Effector memory CD8-positive, alpha-beta T cell (primary cell): ENCODE results near the gene AMER3.

ENCODE experiments used
- ATAC-seq: fragments of 150-1000 bp; cut with Tn5 transposase; replicated peaks from 2 replicates; pipeline ENCODE4 v1.10.0; 2021; ENCODE audit warnings: mild to moderate bottlenecking, moderate library complexity
- DNase-seq, 3 experiments: peaks; one replicate each; pipeline ENCODE4 v3.0.0; 2021
- H3K27ac Mint-ChIP-seq, 2 donors: one replicate each; pipeline ENCODE4 v1.8.0; 2022; ENCODE audit warnings: mild to moderate bottlenecking in 2 of 2, mixed read lengths in 2 of 2, moderate library complexity in 2 of 2
- H3K27me3 Mint-ChIP-seq, 2 donors: one replicate each; pipeline ENCODE4 v1.8.0; 2022; ENCODE audit warnings: mixed read lengths in 2 of 2
- H3K36me3 Mint-ChIP-seq: one replicate; pipeline ENCODE4 v1.8.0; 2022; ENCODE audit warnings: mild to moderate bottlenecking, moderate library complexity, mixed read lengths; ENCODE audit not compliant: insufficient read depth
- H3K4me1 Mint-ChIP-seq, 2 donors: one replicate each; pipeline ENCODE4 v1.8.0; 2022; ENCODE audit warnings: low read depth in 2 of 2, mixed read lengths in 2 of 2
- H3K4me3 Mint-ChIP-seq, 2 donors: one replicate each; pipeline ENCODE4 v1.8.0; 2022; ENCODE audit warnings: mild to moderate bottlenecking in 2 of 2, mixed read lengths in 2 of 2, moderate library complexity in 2 of 2
- H3K9me3 Mint-ChIP-seq, 2 donors: one replicate each; pipeline ENCODE4 v1.8.0; 2022; ENCODE audit warnings: mixed read lengths in 2 of 2

AMER3 gene

DNA sequence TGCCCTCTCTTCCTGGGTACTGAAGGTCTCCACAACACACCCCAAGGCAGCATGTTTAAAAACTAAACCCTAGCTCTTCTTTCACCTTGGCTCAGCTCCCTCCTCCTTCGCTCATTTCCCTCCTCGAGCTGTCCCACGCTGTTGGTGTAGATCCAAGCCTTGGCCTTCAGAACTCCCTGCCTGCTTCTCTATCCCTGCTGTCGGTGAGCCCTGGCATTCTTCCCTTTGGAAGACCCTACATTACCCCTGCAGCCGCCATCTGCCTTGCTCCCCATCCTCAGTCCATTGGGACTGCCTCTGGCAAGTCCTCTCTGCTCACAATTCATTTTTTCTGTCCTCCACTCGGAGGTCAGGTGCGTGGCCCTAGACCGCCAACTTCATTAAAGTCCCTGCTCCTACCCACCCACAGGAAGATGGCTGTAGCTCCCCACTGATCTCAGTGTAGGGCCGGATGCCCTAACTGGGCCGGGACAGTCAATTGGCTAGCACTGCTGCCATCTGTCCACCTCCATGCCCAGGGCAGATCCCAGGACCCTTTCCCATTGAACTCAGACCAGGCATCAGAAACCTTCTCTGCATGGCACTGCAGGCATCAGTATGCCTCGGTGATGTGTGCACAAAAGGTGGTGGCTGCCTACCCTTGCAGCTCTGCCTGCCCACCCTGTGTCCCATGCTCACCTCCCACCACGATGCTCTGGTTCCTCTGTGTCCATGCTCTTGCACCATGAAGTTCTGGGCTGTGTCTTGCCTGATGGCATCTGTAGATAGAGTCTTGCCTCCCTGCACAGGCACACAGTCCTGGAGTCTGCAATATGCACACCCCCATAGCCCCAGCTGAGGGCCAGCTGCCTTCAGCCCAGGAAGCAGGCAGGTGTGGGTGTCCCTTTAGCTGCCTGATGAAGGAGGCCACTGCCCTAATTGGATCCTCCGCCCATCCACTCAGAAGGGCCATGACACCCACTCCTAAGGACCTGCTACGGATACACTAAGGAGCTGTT, 5.7 kb downstream of the AMER3 start:
- Mint-ChIP-seq H3K27ac (no peak overlapping the region), H3K27me3 (peaks cover 38 to 73% of the 10 kb centered on the region in 2 donors), H3K9me3 (no peaks in the 10 kb centered on the region), H3K4me3 (no peak overlapping the region), H3K36me3 (peaks cover 2% of the 10 kb centered on the region), H3K4me1 (peaks cover 0 to 4% of the 10 kb centered on the region in 2 donors)
- ATAC-seq (no peak), DNase-seq (no peak)

DNA sequence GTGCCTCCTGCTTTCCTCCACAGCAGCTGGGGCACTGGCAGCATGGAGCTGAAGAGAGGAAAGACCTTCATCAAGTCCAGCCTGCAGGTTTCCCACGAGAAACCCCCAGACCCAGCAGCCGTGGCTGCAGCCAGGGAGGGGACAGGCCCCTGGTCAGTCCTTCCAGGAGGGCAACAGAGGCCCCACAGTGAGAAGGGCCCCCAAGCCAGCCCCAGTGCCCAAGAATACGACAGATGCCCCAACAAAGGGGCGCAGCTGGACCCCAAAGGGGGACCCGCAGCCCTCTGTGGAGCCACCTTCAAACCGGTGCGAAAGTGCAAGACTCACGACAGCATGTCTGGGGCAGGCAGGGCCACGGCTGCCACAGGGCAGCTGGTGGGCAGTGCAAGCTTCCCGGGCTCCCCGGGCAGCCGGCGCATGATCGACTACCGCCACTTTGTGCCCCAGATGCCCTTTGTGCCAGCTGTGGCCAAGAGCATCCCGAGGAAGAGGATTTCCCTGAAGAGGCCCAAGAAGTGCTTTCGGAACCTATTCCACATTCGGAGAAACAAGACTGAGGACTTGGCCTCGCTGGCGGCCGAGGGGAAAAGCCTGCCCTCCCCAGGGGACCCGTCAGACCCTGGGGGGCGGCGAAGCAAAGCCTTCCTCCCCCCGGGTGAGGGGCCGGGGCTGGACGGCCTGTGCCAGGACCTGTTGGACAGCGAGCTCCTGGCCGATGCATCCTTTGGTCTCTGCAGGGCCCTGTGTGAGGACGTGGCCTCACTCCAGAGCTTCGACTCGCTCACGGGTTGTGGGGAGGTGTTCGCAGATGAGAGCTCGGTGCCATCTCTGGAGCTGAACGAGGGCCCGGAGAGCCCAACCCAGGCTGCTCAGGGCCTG, 6.9 kb downstream of the AMER3 start:
- no peak for DNase-seq
- Mint-ChIP-seq H3K4me3 (no peak overlapping the region), H3K27ac (no peak overlapping the region), H3K36me3 (peaks cover 2% of the 10 kb centered on the region), H3K27me3 (peaks cover 37 to 75% of the 10 kb centered on the region in 2 donors), H3K9me3 (no peaks in the 10 kb centered on the region), H3K4me1 (no peaks in the 10 kb centered on the region)
- ATAC-seq: no peak

DNA sequence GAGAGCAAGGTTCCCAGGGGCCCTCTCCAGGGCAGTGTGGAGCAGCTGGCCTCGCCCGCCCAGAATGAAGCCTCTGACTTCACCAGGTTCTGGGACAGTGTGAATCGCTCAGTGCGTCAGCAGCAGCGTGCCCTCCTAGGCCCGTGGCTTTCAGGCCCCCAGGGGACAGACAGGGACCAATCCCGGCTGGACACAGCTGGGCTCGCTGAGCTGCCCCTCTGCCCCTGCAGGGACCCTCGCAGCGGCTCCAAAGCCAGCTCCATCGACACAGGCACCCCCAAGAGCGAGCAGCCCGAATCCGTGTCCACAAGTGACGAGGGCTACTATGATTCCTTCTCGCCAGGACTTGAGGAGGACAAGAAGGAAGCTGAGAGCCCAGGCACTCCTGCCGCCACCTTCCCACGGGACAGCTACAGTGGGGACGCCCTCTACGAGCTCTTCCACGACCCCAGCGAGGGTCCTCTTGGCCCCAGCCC, 7.6 kb downstream of the AMER3 start:
- H3K36me3 Mint-ChIP-seq: peaks cover 2% of the 10 kb centered on the region
- H3K27ac Mint-ChIP-seq: no peak overlapping the region
- H3K4me3 Mint-ChIP-seq: no peak overlapping the region
- H3K27me3 Mint-ChIP-seq: peaks cover 33 to 75% of the 10 kb centered on the region in 2 donors
- DNase-seq (no peak), ATAC-seq (no peak)
- H3K9me3 Mint-ChIP-seq: no peaks in the 10 kb centered on the region
- H3K4me1 Mint-ChIP-seq: no peaks in the 10 kb centered on the region

DNA sequence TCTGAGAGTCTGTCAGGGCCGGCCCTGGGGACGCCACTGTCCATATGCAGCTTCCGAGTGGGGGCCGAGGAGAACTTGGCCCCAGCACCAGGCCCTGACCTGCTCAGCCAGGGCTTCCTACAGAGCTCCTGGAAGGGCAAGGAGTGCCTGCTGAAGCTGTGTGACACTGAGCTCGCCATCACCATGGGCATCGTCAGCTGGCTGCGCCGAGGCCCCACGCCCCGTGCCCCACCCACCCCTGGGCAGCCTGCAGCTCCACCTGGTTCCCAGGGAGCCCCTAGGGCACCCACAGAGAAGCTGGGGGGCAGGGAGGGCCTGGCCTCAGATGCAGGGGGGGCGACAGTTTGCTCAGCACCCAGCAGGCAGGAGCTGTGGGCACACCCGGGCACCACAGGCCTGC, 8.1 kb downstream of the AMER3 start:
- Mint-ChIP-seq H3K4me3 (no peak overlapping the region), H3K27ac (no peak overlapping the region), H3K27me3 (peaks cover 33 to 75% of the 10 kb centered on the region in 2 donors), H3K36me3 (peaks cover 2% of the 10 kb centered on the region), H3K4me1 (no peaks in the 10 kb centered on the region), H3K9me3 (no peaks in the 10 kb centered on the region)
- ATAC-seq (no peak), DNase-seq (no peak)

DNA sequence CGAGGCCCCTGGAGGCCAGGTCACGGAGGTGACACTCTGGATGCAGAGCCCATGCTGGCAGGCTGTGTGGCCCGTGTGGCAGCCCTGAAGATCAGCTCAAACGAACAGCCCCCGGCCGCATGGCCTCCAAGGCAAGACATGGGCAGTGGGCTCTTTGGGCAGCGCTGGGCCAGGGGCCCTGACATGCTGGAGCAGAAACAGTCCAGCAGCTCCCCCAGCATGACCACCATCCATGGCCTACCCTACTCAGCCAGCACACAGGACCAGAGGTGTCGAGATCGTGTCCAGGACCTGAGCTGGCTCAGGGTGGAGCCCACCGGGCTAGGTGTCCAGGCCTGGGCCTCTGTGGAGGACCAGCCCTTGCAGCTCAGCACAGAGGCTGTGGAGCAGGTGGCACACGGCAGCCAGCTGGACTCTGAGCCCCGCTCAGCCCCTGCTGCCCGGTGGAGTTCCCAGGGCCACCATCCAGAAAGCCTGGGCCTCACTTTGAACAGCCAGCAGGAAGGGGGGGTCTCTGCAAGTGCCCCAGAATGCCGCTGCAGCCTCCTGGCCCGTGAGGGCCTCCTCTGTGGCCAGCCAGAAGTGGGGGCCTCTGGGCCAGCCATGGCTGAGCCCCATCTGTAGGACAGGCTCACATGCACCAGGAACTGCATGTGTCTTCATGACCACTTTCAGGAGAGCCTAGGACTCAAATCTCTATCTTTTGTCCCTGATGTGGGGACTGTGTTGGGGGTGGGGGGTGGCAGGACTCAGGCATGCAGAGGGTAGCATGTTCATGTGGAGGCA, 8.9 kb downstream of the AMER3 start:
- Mint-ChIP-seq H3K9me3 (no peaks in the 10 kb centered on the region), H3K36me3 (peaks cover 2% of the 10 kb centered on the region), H3K4me1 (no peaks in the 10 kb centered on the region), H3K27me3 (peaks cover 31 to 77% of the 10 kb centered on the region in 2 donors), H3K27ac (no peak overlapping the region), H3K4me3 (no peak overlapping the region)
- no peak for DNase-seq
- ATAC-seq: no peak

DNA sequence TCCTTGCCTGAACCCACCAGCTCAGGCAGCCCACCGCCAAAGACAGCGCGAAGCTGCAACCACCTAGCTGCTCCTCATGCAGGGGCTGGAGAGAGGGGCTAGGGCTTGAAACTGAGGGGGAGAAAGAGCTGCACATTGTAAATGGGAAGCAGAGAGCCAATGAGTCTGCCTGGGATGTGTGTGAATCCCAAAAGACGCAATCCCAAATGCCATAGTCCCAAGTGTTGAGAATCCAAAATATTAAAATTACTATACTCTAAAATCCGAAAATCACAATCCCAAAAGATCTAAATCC, 9.4 kb downstream of the AMER3 start:
- Mint-ChIP-seq H3K9me3 (no peaks in the 10 kb centered on the region), H3K36me3 (peaks cover 2% of the 10 kb centered on the region), H3K27me3 (peaks cover 31 to 82% of the 10 kb centered on the region in 2 donors), H3K4me1 (no peaks in the 10 kb centered on the region), H3K27ac (no peak overlapping the region), H3K4me3 (no peak overlapping the region)
- no peak for ATAC-seq
- DNase-seq: no peak

DNA sequence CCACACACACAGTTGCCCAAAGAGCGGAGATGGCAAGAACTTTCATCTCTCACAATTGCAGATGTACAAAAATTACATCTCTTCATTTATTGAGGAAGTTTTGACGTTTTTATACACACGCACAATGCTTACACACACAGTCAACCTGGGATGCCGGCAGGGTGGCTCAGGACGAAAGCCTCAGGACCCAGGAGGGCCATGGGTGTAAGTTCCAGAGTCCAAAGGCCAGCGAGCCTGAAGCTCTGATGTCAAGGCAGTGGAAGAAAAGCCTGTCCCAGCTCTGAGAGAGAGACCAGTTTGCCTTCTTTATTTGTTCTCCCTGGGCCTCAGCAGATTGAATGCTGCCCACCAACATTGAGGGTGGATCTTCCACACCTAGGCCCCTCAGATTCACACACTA, 10.1 kb downstream of the AMER3 start:
- no peak overlapping the region for H3K27ac Mint-ChIP-seq
- ATAC-seq (no peak), DNase-seq (no peak)
- H3K4me1 Mint-ChIP-seq: no peaks in the 10 kb centered on the region
- H3K27me3 Mint-ChIP-seq: peaks cover 30 to 79% of the 10 kb centered on the region in 2 donors
- peaks cover 2% of the 10 kb centered on the region for H3K36me3 Mint-ChIP-seq
- H3K9me3 Mint-ChIP-seq: no peaks in the 10 kb centered on the region
- no peak overlapping the region for H3K4me3 Mint-ChIP-seq

DNA sequence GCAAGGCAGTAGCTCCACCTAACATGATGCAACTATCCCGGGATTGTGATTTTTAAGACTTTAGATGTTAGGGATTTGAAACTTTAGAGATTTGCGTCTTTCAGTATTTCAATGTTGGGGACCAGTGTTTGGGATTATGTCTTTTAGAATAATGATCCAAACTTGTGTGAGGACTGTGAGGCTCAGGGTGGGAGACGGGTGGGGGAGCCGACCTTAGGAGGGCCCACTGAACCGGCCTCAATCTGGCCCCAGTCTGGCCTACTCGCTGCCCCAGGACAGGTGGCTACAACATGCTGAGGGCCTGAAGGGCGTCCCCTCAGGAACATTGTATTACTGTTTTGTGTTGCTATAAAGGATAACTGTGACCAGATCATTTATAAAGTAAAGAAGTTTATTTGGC, 10.7 kb downstream of the AMER3 start:
- no peak for ATAC-seq
- H3K27me3 Mint-ChIP-seq: peaks cover 24 to 74% of the 10 kb centered on the region in 2 donors

DNA sequence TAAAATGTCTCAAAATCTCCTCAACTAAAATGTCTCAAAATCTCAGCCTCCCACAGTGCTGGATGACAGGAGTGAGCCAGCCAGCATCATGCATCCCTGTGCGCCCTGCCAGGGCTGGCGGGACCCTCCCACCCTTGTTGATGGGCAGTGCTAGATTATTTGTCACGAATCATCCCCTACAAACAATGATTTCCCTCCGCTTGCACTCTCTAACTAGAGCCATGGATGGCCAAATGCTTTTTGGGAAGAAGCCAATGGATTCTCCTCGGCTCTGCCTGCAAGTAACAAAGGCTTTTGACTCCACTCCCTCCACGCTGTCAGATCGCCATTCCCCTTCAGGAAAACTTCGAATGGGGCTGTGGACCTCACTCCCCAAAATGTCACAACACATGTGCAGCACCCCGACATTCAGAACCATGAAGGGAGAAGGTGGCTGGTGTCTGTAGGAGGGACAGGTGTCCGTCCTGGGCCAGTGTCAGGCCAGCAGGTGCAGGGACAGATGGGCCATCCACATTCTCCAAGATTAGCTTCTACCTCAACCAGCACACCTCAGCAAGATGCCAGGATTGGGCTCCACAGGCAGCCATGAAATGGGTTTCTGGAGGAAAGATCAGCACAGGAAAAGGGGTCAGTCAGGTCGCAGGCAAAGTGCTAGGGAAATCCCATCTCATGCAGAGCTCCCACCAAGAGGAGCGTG, 11.5 kb downstream of the AMER3 start:
- no peak for DNase-seq
- Mint-ChIP-seq H3K9me3 (no peaks in the 10 kb centered on the region), H3K4me1 (no peaks in the 10 kb centered on the region), H3K4me3 (no peak overlapping the region), H3K36me3 (no peaks in the 10 kb centered on the region), H3K27me3 (peaks cover 16 to 69% of the 10 kb centered on the region in 2 donors), H3K27ac (no peak overlapping the region)
- ATAC-seq: no peak

More for the DNA sequence above, 10.7 kb downstream of the AMER3 start:
- Mint-ChIP-seq H3K9me3 (no peaks in the 10 kb centered on the region), H3K27ac (no peak overlapping the region), H3K4me1 (no peaks in the 10 kb centered on the region), H3K36me3 (peaks cover under 1% of the 10 kb centered on the region), H3K4me3 (no peak overlapping the region)
- no peak for DNase-seq

DNA sequence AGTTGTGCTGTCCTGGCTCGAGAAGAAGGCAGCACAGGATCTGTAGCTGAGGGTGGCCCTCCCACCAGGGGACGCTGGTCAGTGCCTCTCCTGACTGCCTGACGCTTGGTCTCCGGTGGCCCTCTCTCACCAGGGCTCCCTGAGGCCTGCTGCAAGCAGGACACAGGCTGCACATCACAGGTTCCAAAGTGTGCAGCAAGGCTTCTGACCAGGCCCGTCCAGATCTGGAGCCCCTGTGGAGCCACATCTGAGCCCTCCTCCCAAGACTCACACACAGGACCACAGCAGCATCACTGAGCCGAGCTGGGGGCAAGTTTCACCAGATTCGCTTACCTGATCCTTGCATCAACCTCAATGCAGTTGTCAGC, 12.1 kb downstream of the AMER3 start:
- Mint-ChIP-seq H3K27me3 (peaks cover 19 to 72% of the 10 kb centered on the region in 2 donors), H3K36me3 (no peaks in the 10 kb centered on the region), H3K4me1 (no peaks in the 10 kb centered on the region), H3K4me3 (no peak overlapping the region), H3K27ac (no peak overlapping the region), H3K9me3 (no peaks in the 10 kb centered on the region)
- DNase-seq (no peak), ATAC-seq (no peak)

DNA sequence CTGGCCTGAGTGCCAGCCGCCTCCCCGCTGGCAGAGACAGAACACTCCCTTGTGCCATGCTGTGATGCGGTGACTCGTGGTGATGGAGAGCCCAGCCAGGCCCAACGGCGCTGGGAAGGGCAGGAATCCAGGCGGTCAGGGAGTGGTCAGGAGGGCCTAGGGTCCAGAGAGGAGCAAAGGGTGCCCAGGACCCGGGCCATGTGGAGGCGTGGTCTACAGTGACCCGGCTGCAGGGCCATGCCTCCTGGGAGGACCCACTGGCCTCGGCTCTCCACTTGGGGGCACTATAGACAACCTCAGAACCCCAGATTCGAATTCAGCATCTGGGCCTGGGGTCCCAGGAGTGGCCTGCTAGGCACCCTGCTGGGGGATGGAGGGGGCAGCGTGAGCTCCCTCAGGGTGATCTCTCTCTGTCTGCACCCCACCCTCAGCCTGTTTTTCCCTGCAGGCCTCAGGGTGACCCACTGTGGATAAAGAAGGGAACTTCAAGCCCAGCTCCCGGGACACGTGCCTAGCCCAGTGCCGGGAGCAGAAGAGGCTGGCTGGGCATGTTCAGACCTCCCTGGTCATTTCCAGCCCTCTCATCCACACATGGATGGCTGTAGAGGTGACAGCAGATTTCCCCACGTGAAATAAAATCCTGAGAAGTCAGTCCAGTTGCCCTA, 13.0 kb downstream of the AMER3 start:
- Mint-ChIP-seq H3K9me3 (no peaks in the 10 kb centered on the region), H3K4me3 (no peak overlapping the region), H3K36me3 (no peaks in the 10 kb centered on the region), H3K4me1 (no peaks in the 10 kb centered on the region), H3K27me3 (peaks cover 25 to 73% of the 10 kb centered on the region in 2 donors), H3K27ac (no peak overlapping the region)
- DNase-seq (no peak), ATAC-seq (no peak)

DNA sequence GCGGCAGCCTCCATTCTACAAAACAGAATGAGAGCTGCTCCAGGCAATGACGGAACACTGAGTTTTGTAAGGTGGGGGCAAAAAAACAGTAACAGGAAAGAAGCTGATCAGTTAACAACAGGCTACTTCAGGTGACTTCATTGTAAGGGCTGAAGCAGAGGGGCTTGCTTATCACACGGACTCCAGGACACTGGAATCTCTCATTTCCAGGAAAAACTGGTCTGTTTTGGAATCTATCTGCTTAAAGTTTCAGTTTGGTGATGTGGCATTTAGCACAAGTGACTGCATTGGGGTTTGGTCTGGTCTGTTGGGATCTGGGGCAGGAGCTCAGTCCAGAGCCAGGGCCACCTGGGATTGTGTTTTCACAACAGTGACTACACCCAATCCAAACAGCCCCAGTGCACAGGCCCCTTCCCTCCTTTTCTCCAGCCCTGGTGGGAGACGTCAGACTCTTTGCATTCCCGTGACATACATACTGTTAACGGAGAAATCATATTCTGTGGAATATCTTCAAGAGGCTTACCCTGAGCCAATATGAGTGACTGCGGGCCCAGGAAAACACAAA, 14.1 kb downstream of the AMER3 start:
- Mint-ChIP-seq H3K27ac (no peak overlapping the region), H3K4me1 (no peaks in the 10 kb centered on the region), H3K4me3 (no peak overlapping the region), H3K27me3 (peaks cover 25 to 65% of the 10 kb centered on the region in 2 donors), H3K9me3 (no peaks in the 10 kb centered on the region), H3K36me3 (peaks cover 5% of the 10 kb centered on the region)
- ATAC-seq: no peak
- DNase-seq: no peak
